H1 (cell line): ENCODE measurements around the gene ITPR3. TPM values are rescaled to one million over a fixed set of nuclear protein-coding genes. Genes with fewer than 3 reads are reported as not detected.

Experiments used
- ASH2L ChIP-seq: fragments of 200-600, 300-600 bp; sonication (generic); IDR thresholded peaks from one replicate; pipeline ENCODE4 v1.7.1; 2017; ENCODE audit warnings: low read length
- CBX5 ChIP-seq: fragments of 300-800, 300-1000 bp; sonication (generic); IDR thresholded peaks from 2 replicates; pipeline ENCODE4 v1.7.1; 2016; ENCODE audit warnings: antibody characterized with exemption, low read length, low read depth
- JUND ChIP-seq: IDR thresholded peaks from 2 replicates; pipeline ENCODE4 v1.6.1; 2011; ENCODE audit warnings: mild to moderate bottlenecking, improper control_type of control experiment, low read length
- NRF1 ChIP-seq: IDR thresholded peaks from 2 replicates; pipeline ENCODE4 v1.6.1; 2011; ENCODE audit warnings: mild to moderate bottlenecking, low read depth, low read length, improper control_type of control experiment
- PHF8 ChIP-seq: fragments of 200-600 bp; sonication (generic); conservative IDR thresholded peaks from 2 replicates; pipeline ENCODE4 v1.7.1; 2012; ENCODE audit warnings: low read depth, mild to moderate bottlenecking, inconsistent platforms, low read length, moderate library complexity
- POLR2A ChIP-seq, 2 experiments: IDR thresholded peaks; 1 replicate in 1 of 2; 2 replicates in 1 of 2; pipeline ENCODE4 v1.6.1; 2011; ENCODE audit warnings: low read depth in 2 of 2, low read length in 2 of 2, mild to moderate bottlenecking in 2 of 2; ENCODE audit errors: control extremely low read depth in 1 of 2
- SRF ChIP-seq: IDR thresholded peaks from 2 replicates; pipeline ENCODE4 v1.6.1; 2011; ENCODE audit warnings: mild to moderate bottlenecking, low read depth, low read length, moderate library complexity
- TAF7 ChIP-seq: optimal IDR thresholded peaks from 2 replicates; pipeline ENCODE3; 2011; ENCODE audit warnings: low read depth, mild to moderate bottlenecking, inconsistent platforms, low read length, moderate library complexity, borderline replicate concordance
- polyA plus RNA-seq, 7 experiments: library from polyadenylated mRNA; depleted of rRNA in 3 of 7; stranded (reverse) in 5 of 7; unstranded in 2 of 7; fragments of >200 nt in 5 of 7; fragments of 200-250 nt in 2 of 7; gene quantifications; 1 replicate in 5 of 7; 2 replicates in 1 of 7; 4 replicates in 1 of 7; pipeline versions ENCODE4 v1.2.1 to v1.2.3, GENCODE V29; 2011 to 2013; ENCODE audit warnings: missing spikeins in 2 of 7, mixed read lengths in 2 of 7
- total RNA-seq: library from RNA; stranded (reverse); fragmentation: NEBNext Ultra II Directional; extraction: Animal tissue kit (Norgen Biotek cat#: 25700); gene quantifications from 2 replicates; pipeline ENCODE4 v1.2.1, GENCODE V29; 2021
- TF ChIP-seq, protein P1 (sequence below): IDR thresholded peaks from 2 replicates; pipeline ENCODE4 v1.6.1; 2012; ENCODE audit warnings: low read length, inconsistent platforms

The ITPR3 gene
- total and polyA plus RNA-seq, 2 of the 8 experiments (the other 6 are each of a cell fraction or from before 2014, with no cell fraction given) = 29.1 to 45.7 TPM

DNA sequence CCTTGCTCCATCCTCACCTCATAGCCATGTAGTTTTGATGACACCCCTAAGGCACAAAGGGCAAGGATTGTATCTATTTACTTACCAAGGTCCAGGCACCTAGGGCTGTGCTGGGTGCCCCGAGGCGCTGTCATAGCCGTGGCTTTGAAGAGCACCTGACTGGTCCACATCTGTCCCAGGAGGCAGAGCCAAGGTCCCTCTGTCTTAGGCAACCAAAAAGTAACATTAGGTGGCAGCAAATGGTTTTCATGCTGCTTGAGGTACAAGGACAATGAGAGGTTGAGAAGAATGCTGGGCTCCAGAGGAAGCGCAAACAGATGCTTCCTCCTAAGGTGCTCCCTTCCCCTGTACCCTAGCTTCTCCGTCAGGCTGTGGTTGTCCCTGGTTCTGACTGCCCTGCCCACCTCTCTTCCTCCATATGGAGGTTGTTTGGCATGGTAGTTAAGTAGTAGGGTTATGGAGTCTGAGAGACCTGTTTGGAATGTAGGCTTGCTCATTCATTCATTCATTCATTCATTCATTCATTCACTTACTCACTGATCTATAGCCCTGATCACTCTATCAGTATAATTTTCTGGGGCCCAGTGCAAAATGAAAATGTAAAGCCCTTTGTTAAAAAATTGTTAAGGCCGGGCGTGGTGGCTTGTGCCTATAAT lies 93.4 kb downstream of the ITPR3 start (continued):
- TF ChIP-seq, protein P1, sequence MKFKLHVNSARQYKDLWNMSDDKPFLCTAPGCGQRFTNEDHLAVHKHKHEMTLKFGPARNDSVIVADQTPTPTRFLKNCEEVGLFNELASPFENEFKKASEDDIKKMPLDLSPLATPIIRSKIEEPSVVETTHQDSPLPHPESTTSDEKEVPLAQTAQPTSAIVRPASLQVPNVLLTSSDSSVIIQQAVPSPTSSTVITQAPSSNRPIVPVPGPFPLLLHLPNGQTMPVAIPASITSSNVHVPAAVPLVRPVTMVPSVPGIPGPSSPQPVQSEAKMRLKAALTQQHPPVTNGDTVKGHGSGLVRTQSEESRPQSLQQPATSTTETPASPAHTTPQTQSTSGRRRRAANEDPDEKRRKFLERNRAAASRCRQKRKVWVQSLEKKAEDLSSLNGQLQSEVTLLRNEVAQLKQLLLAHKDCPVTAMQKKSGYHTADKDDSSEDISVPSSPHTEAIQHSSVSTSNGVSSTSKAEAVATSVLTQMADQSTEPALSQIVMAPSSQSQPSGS = no peak
- TF ChIP-seq TAF7 = no peak
- no peak for TF ChIP-seq SRF
- TF ChIP-seq POLR2A (IDR thresholded peaks at IDR 0.05; ENCODE audit: control extremely low read depth in 1 of 2, low read depth in 2 of 2, low read length in 2 of 2) = no peak
- TF ChIP-seq NRF1 = no peak
- TF ChIP-seq ASH2L = no peak
- no peak for TF ChIP-seq CBX5
- no peak for TF ChIP-seq PHF8
- no peak for TF ChIP-seq JUND
